GM23338 (cell line): ENCODE measurements around the gene RCAN1. TPM values are rescaled to one million over a fixed set of nuclear protein-coding genes. Genes with fewer than 3 reads are reported as not detected.

Source experiments
- ATAC-seq: fragments of 200-7000 bp; cut with Tn5 transposase; 3 replicates; pipeline ENCODE4 v1.9.1; 2020
- DNase-seq: peaks from one replicate; pipeline ENCODE4 v3.0.0-alpha.2; 2015; ENCODE audit warnings: low spot score
- H2AFZ ChIP-seq: fragments of 200-600 bp; sonication (generic); 2 replicates; pipeline ENCODE4 v1.8.0; 2016; ENCODE audit warnings: antibody characterized with exemption, mild to moderate bottlenecking, moderate library complexity
- H3F3A ChIP-seq: fragments of 200-600 bp; sonication (generic); replicated peaks from 2 replicates; pipeline ENCODE4 v1.8.0; 2017; ENCODE audit warnings: antibody characterized with exemption, mixed run types, low read depth
- H3K27ac ChIP-seq: fragments of 200-600 bp; sonication (generic); 2 replicates; pipeline ENCODE4 v1.6.1; 2016; ENCODE audit warnings: low read depth
- H3K27me3 ChIP-seq: fragments of 200-600 bp; sonication (generic); 2 replicates; pipeline ENCODE4 v1.8.0; 2016; ENCODE audit warnings: mild to moderate bottlenecking, mixed run types, moderate library complexity; ENCODE audit not compliant: insufficient read depth
- H3K36me3 ChIP-seq: fragments of 200-600 bp; sonication (generic); 2 replicates; pipeline ENCODE4 v1.8.0; 2016; ENCODE audit warnings: mild to moderate bottlenecking; ENCODE audit not compliant: insufficient read depth
- H3K4me1 ChIP-seq: fragments of 200-600 bp; sonication (generic); 2 replicates; pipeline ENCODE4 v1.8.0; 2016; ENCODE audit warnings: mild to moderate bottlenecking, moderate library complexity; ENCODE audit not compliant: insufficient read depth
- H3K4me2 ChIP-seq: fragments of 200-600 bp; sonication (generic); 2 replicates; pipeline ENCODE4 v1.7.1; 2017; ENCODE audit warnings: mixed run types
- H3K4me3 ChIP-seq: fragments of 200-600 bp; sonication (generic); 2 replicates; pipeline ENCODE4 v1.6.1; 2016; ENCODE audit warnings: mixed run types
- H3K79me2 ChIP-seq: fragments of 200-600 bp; sonication (generic); replicated peaks from 2 replicates; pipeline ENCODE4 v1.8.0; 2017; ENCODE audit warnings: mild to moderate bottlenecking; ENCODE audit not compliant: insufficient read depth
- H3K9me2 ChIP-seq: fragments of 200-600 bp; sonication (generic); 2 replicates; pipeline ENCODE4 v1.8.0; 2017; ENCODE audit not compliant: insufficient read depth
- H4K20me1 ChIP-seq: fragments of 200-600 bp; sonication (generic); replicated peaks from 2 replicates; pipeline ENCODE4 v1.8.0; 2017; ENCODE audit warnings: mild to moderate bottlenecking; ENCODE audit not compliant: insufficient read depth
- H3K27ac Mint-ChIP-seq: 2 replicates; pipeline ENCODE4 v1.8.0; 2020; ENCODE audit warnings: inconsistent platforms, mild to moderate bottlenecking, moderate library complexity, mixed read lengths
- H3K27me3 Mint-ChIP-seq: 3 replicates; pipeline ENCODE4 v1.8.0; 2022; ENCODE audit warnings: low read depth, mild to moderate bottlenecking, moderate library complexity, mixed read lengths, inconsistent platforms; ENCODE audit not compliant: insufficient read depth, poor library complexity
- H3K36me3 Mint-ChIP-seq: 3 replicates; pipeline ENCODE4 v1.8.0; 2021; ENCODE audit warnings: low read depth, mild to moderate bottlenecking, inconsistent platforms, moderate library complexity, mixed read lengths
- H3K4me1 Mint-ChIP-seq: 3 replicates; pipeline ENCODE4 v1.8.0; 2020; ENCODE audit warnings: mild to moderate bottlenecking, inconsistent platforms, mixed read lengths
- H3K4me3 Mint-ChIP-seq: 3 replicates; pipeline ENCODE4 v1.8.0; 2021; ENCODE audit warnings: moderate library complexity, mild to moderate bottlenecking, inconsistent platforms, mixed read lengths
- H3K9me3 Mint-ChIP-seq: 3 replicates; pipeline ENCODE4 v1.8.0; 2020; ENCODE audit warnings: moderate library complexity, mild to moderate bottlenecking, inconsistent platforms, mixed read lengths
- CREB1 ChIP-seq: fragments of 250-450 bp; sonication (Bioruptor Pico); IDR thresholded peaks from 2 replicates; pipeline ENCODE4 v1.5.0; 2020; ENCODE audit warnings: low read depth, mild to moderate bottlenecking, moderate library complexity
- CTCF ChIP-seq, 2 experiments: fragments of 200-600 bp in 1 of 2; sonication (generic) in 1 of 2; conservative IDR thresholded peaks; 2 replicates each; pipeline versions ENCODE4 v1.5.1 to v1.6.1; 2016 to 2017; ENCODE audit warnings: antibody characterized with exemption in 2 of 2, low read depth in 2 of 2, mild to moderate bottlenecking in 2 of 2, moderate library complexity in 1 of 2
- ETS1 ChIP-seq: IDR thresholded peaks from 2 replicates; pipeline ENCODE4 v1.6.1; 2016; ENCODE audit warnings: antibody characterized with exemption
- EZH2 ChIP-seq: fragments of 200-600 bp; sonication (generic); IDR thresholded peaks from one replicate; pipeline ENCODE4 v1.8.0; 2017; ENCODE audit warnings: antibody characterized with exemption, mild to moderate bottlenecking, low read depth; ENCODE audit not compliant: unreplicated experiment
- EZH2phosphoT487 ChIP-seq: fragments of 200-600 bp; sonication (generic); IDR thresholded peaks from one replicate; pipeline ENCODE4 v1.8.1; 2018; ENCODE audit warnings: antibody characterized with exemption; ENCODE audit not compliant: unreplicated experiment
- JUNB ChIP-seq: IDR thresholded peaks from one replicate; pipeline ENCODE4 v1.6.1; 2016; ENCODE audit warnings: antibody characterized with exemption; ENCODE audit not compliant: unreplicated experiment
- POLR2AphosphoS5 ChIP-seq: IDR thresholded peaks from 2 replicates; pipeline ENCODE4 v1.6.1; 2016; ENCODE audit warnings: antibody characterized with exemption, low read depth
- REST ChIP-seq: IDR thresholded peaks from one replicate; pipeline ENCODE4 v1.6.1; 2018; ENCODE audit warnings: antibody characterized with exemption; ENCODE audit not compliant: unreplicated experiment
- ZNF114 ChIP-seq: fragments of 250-450 bp; sonication (Bioruptor Pico); IDR thresholded peaks from 2 replicates; pipeline ENCODE4 v1.5.0; 2020; ENCODE audit warnings: mild to moderate bottlenecking, moderate library complexity
- polyA plus RNA-seq: library from polyadenylated mRNA; unstranded; fragments of >200 nt; fragmentation: Nextera tagmentation; extraction: Ambion mirVana; gene quantifications from 2 replicates; pipeline ENCODE4 v1.2.1, GENCODE V29; 2016
- total RNA-seq: library from RNA; depleted of rRNA; stranded (reverse); fragments of >200 nt; shearing (Covaris generic); gene quantifications from 2 replicates; pipeline ENCODE4 v1.2.3, GENCODE V29; 2014

Gene RCAN1
- total and polyA plus RNA-seq, 2 experiments from 2014 or later, result 3.7 to 5.2 TPM

- TF ChIP-seq EZH2phosphoT487, result no peak
- no peak for TF ChIP-seq REST
- TF ChIP-seq POLR2AphosphoS5, result no peak
- no peak for TF ChIP-seq ETS1
- TF ChIP-seq EZH2, result no peak
These were observed 35.5 kb downstream of the RCAN1 start (continued) for GRCh38 chr21:34579411-34579810.

GRCh38 chr21:34576041-34576511, 38.8 kb downstream of the RCAN1 start:
- H3K4me3 Mint-ChIP-seq, result no peak overlapping the region
- Histone ChIP-seq H3K36me3 (no peaks in the 10 kb centered on the region), H3K27ac (no peak overlapping the region), H3K27me3 (no peaks in the 10 kb centered on the region), H3K9me2 (peaks cover 18% of the 10 kb centered on the region), H4K20me1 (no peaks in the 10 kb centered on the region), H3K79me2 (no peaks in the 10 kb centered on the region), H3K4me2 (no peak overlapping the region), H3K4me3 (no peak overlapping the region), H2AFZ (no peak overlapping the region), H3K4me1 (no peaks in the 10 kb centered on the region), H3F3A (no peaks in the 10 kb centered on the region)
- ATAC-seq (no peak), DNase-seq (no peak)
- H3K27ac Mint-ChIP-seq, result no peak overlapping the region
- no peaks in the 10 kb centered on the region for H3K27me3 Mint-ChIP-seq
- H3K36me3 Mint-ChIP-seq, result peaks cover 3% of the 10 kb centered on the region; the same call in 1 of the 3 replicates
- peaks cover 2% of the 10 kb centered on the region for H3K4me1 Mint-ChIP-seq
- H3K9me3 Mint-ChIP-seq, result peaks cover 3% of the 10 kb centered on the region; the same call in 1 of the 3 replicates
- TF ChIP-seq ETS1 (no peak), ZNF114 (CRISPR knock-in tag) (no peak), JUNB (no peak), CREB1 (CRISPR knock-in tag) (no peak), EZH2phosphoT487 (no peak), CTCF (conservative IDR thresholded peaks at IDR 0.05; ENCODE audit: low read depth in 2 of 2) (no peak), REST (no peak)
